NB4 (cell line): ENCODE data around the gene PSMB11.

Source experiments
- POLR2A ChIP-seq: IDR thresholded peaks from 2 replicates; pipeline ENCODE4 v1.6.1; 2011; ENCODE audit warnings: mild to moderate bottlenecking; ENCODE audit not compliant: insufficient read length; ENCODE audit errors: extremely low read depth
- TF ChIP-seq, protein P1 (sequence below): IDR thresholded peaks from one replicate; pipeline ENCODE4 v1.5.1; 2012; ENCODE audit warnings: low read depth, low read length

DNA sequence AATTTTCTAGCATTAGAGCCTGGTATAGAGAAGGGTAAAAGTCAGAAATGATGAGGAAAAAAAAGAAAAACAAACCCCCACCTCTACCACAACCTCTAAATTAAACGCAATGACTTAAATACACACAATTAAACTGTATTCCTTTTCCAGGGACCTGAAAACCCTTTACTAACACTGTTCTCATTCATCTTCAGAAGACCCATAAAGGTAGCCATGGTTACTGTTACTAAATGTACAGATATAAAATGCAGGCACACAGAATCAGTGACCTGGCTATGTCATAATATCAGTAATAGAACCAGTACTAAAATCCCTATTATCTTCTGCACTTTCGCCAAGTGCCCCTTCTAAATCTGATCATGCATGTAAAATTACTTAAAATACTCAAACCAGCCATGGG, 51.5 kb downstream of the PSMB11 start:
- TF ChIP-seq, protein P1, sequence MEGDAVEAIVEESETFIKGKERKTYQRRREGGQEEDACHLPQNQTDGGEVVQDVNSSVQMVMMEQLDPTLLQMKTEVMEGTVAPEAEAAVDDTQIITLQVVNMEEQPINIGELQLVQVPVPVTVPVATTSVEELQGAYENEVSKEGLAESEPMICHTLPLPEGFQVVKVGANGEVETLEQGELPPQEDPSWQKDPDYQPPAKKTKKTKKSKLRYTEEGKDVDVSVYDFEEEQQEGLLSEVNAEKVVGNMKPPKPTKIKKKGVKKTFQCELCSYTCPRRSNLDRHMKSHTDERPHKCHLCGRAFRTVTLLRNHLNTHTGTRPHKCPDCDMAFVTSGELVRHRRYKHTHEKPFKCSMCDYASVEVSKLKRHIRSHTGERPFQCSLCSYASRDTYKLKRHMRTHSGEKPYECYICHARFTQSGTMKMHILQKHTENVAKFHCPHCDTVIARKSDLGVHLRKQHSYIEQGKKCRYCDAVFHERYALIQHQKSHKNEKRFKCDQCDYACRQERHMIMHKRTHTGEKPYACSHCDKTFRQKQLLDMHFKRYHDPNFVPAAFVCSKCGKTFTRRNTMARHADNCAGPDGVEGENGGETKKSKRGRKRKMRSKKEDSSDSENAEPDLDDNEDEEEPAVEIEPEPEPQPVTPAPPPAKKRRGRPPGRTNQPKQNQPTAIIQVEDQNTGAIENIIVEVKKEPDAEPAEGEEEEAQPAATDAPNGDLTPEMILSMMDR, result no peak
- no peak for TF ChIP-seq POLR2A
